GM19395 (cell line): ENCODE data around the gene CCDC85B.
"Not testable (repeated sequence)": the region's sequence is repeated elsewhere in the genome, so short reads cannot be mapped to it uniquely, and the experiment has no call there.

Experiments used
- ATAC-seq: cut with Tn5 transposase; IDR thresholded peaks from one replicate; pipeline ENCODE4 v1.9.1; 2021; ENCODE audit warnings: mild to moderate bottlenecking, moderate library complexity; ENCODE audit not compliant: unreplicated experiment

Gene CCDC85B

DNA sequence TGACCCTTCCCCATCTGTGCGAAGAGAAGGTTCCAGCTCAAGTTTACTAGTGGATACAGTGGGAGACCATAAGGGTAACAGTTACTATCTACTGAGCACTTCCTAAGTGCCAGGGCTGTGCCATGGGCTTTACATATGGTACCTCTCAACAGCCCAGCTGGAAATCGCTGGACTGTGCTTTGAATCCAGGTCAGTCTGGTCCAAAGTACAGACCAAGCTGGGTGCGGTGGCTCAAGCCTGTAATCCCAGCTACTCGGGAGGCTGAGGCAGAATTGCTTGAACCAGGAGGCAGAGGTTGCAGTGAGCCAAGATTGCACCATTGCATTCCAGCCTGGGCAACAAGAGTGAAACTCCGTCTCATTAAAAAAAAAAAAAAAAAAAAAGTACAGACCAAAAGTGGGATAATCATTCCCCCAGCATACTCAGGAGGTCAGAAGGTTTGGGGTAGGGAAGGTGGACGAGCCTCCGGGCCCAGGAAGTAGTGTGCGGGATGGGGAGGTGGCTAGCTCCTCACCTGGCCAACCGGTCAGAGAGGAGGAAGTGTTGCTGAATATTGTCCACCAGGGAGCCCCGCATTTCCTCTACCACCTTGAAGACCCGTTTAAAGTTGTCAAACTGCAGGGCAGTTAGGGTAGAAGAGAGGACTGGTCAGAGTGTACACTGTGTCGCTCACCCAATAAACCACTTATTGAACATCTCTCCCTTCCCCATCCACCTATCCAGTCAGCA lies 4.5 kb upstream of the CCDC85B start:
- no peak for ATAC-seq

- no peak for ATAC-seq
These were observed 3.4 kb upstream of the CCDC85B start for GRCh38 chr11:65886826-65887722.

- no peak for ATAC-seq
These were observed 2.7 kb upstream of the CCDC85B start for GRCh38 chr11:65887723-65888162.

- ATAC-seq: peak; percentile 46
These were observed 2.2 kb upstream of the CCDC85B start, which contains the start of gene FIBP for GRCh38 chr11:65888163-65888814. TSS of gene FIBP (minus strand) at chr11:65888471. CDS start at chr11:65888418, 53 bp downstream.

GRCh38 chr11:65891219-65892136 lies 1.0 kb downstream of the CCDC85B start:
- ATAC-seq: no peak

DNA sequence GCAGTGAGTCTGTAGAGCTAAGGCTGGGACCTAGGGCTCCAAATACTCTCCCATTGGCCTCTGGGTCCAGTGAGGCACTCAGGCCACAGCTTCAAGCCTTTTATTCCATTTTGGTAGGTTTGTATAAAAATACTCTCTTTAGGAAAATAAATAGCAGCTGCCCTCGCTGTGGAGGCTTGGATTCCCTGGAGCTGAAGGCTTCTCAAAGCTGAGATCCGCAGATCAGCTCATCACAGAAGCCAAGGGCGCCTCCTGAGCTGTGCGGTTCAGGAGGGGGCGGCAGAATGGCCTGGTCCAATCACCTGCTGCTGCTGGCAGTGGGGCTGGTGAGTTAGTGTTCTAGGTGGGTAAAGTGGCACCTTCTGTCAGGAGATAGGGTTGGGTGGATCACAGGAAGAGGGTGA lies 1.7 kb downstream of the CCDC85B start:
- ATAC-seq: not testable (repeated sequence)

DNA sequence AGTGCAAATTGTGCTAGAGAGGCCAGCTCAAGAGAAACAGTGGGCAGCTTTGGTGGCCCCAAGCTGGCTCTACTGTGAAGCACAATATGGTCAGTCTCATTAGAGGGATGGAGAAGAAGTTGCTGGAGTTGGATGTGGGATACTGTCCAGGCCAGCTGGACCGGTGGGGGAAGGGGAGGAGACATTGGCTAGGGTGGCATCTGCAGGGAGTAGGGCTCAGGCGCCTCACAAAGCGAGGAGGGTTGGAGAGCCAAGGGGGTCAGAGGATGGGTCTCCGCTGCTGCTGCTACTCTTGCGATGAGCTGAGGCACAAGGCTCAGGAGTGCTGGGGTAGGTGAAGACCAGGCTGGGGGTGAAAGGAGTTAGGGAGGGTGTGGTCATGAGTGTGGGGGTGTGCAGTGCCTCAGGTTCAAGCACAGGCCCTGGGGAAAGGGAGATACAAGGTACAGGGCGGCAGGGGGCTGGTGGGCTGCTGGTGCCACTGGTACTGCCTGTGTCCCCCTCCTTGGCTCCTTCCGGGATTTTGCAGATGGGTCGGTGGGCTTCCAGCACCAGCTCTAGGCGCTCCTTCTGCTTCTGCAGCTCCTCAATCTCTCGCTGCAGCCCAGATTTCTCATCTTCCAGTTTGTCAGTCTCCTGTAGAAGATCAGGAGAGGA lies 2.3 kb downstream of the CCDC85B start:
- ATAC-seq: no peak

DNA sequence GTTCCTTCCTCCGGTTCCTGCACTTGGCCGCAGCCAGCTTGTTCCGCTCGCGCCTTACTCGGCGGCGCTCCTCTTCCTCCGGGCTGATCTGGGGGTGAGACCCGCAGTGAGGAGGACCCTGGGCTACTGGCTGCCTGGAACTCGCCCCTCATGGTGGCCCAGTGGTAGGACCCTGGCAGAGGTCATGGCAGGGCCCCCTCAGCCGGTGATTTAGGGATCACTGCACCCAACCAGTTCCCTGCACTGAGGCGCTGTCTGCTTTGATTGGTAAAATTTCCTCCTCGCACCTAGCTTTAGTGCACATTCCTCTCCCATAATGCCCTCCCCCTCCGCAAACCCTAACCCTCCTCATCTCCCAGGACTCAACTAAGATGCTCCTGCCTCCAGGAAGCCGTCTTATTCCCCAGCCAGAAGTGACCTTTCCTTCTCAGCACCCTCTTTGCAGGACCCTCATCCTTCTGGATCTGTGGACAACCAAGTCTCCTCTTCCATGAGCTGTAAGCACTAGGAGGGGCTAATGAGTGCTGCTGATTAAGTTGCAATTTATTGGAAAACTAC lies 3.6 kb downstream of the CCDC85B start:
- ATAC-seq: no peak

- no peak for ATAC-seq
These were observed 5.1 kb downstream of the CCDC85B start for GRCh38 chr11:65895482-65895981.

DNA sequence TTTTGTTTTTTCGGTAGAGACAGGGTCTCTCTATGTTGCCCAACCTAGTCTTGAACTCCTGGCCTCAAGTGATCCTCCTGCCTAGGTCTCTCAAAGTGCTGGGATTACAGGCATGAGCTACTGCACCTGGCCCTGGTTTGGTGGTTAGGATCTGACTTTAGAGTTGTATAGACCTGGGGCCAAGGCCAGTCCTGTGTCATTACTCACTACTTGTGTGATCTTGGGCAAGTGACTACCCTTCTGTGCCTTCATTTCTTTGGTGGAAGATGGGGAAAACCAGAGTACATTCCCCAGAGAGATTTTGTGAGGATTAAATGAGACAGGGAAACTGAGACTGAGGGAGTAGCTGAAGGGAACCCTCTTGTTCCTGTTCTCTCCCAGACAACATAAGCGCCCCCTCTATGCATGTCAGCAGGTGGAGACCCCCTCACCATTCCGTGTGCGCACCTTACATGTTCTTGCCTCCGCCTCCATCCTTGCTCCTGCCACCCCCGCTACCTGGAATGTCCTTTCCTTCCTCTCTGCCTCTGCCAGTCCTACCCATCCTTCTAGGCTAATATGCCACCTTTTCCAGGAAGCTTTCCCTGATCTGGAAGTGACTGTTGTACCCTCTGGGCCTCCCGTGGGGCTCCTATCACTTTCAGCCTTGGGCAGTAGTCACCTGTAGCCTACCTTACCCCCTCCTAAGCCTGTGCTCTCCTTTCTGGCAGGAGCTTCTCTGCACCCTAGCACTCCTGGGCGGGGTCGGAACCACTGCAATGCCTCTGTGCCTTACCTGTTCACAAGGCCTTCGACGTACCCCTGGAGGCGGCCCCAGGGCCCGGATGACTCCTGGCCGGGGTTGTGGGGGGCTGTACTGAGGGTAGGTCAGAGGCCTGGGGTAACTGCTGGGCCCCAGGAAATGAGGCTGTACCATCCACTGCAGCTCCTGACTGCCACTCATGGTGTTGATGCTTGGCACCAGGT lies 5.8 kb downstream of the CCDC85B start:
- no peak for ATAC-seq

DNA sequence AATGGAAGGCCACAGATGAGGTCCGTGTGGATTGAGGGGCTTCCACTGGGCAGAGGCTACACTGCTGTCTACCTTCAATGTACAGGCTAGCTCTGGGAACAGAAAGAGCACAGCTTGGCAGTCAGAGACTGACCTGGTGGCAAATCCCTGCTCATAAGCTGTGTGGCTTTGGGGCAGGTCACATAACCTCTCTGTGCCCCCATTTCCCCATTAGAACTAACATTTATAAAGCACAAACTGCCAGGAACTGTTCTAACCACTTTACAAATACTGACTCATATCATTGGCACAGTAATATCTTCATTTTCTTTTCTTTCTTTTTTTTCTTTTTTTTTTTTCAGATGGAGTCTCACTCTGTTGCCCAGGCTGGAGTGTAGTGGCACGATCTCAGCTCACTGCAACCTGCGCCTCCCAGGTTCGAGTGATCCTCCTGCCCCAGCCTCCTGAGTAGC lies 6.6 kb downstream of the CCDC85B start:
- no peak for ATAC-seq

GRCh38 chr11:65898656-65899355 lies 8.3 kb downstream of the CCDC85B start:
- no peak for ATAC-seq

DNA sequence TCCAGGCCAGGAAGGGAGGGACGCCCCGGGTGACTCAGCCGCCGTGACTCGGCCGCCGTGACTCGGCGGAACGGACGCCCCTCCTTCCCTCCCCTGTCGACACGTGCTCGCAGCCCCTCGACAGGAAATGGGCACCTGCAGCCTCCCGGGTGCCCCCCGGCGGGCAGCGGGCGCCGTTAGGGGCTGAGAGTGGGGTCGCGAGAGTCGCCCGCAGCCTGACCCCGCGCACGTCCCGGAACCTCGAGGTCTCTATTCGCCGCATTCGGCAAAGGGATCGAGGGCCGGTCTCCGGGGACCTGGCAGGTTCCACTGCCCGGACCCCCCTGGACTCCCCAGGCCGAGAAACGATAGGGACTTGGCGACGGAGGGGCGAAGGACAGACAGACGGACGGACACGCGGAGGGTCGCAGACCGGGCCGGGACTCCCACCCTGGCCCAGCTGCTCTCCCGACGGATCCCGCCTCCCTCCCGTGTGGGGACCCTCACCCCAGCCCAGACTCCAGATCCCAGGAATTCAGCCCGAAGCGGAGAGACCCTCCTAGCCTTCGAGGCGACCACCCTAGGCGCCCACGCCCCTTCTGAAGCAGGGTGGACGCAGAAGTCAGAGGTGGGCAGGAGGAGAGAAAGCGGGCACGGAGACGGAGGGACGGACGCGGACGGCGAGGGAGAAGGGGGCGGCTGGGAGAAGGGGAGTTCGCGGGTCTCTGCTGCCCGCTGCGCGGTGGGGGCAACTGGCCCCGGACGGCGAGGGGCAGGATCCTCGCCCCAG lies 9.1 kb downstream of the CCDC85B start:
- no peak for ATAC-seq

GRCh38 chr11:65900125-65900898 lies 9.8 kb downstream of the CCDC85B start, which contains the start of gene FOSL1:
TSS of gene FOSL1 (minus strand) at chr11:65900388. CDS start at chr11:65900339, 49 bp downstream.
- ATAC-seq: peak; percentile 77

GRCh38 chr11:65900899-65901180 lies 10.4 kb downstream of the CCDC85B start:
- no peak for ATAC-seq

DNA sequence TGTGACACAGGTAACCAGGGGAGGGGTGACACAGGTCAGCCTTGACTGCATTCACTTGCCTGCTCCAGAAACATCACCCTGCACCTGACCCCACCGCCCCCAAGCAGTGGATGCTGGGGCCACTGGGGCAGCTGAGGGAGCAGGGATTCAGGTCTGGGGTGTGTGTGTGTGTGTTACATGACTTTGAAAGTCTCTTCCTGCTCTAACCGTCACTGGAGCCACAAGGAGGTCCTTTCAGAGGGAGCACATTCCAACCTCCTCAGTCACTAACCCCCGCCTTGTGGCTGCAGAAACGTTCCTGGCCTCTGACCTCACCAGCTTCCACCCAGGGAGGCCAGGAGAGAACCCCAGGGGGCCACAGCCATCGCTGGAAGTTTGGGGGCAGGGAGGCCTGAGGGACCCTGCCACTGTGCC lies 12.6 kb downstream of the CCDC85B start:
- no peak for ATAC-seq
